ENCODE data around the gene RIMS3. TPM values are rescaled to one million over a fixed set of nuclear protein-coding genes. Genes with fewer than 3 reads are reported as not detected.
A peak's percentile ranks its signal among the peaks of the same experiment; 100 is the strongest.

RIMS3 gene
- total RNA-seq, 1 donor, result 6.2 TPM

- H3K4me1 ChIP-seq (ENCODE audit: insufficient read depth, low read length), result peaks cover 7% of the 10 kb centered on the region
- no peaks in the 10 kb centered on the region for H3K79me2 ChIP-seq (ENCODE audit: insufficient read depth, low read length)
- H3K4me3 ChIP-seq (ENCODE audit: insufficient read depth, low read length), result no peak overlapping the region
- peaks cover 30% of the 10 kb centered on the region for H3K27me3 ChIP-seq (ENCODE audit: insufficient read depth, low read length)
- peak; percentile 46 for DNase-seq (ENCODE audit: insufficient read length, low spot score, missing footprints)
- H4K20me1 ChIP-seq (ENCODE audit: insufficient read depth, low read length), result no peaks in the 10 kb centered on the region
- no peaks in the 10 kb centered on the region for H3K9me3 ChIP-seq (ENCODE audit: low read depth, low read length)
- H2AFZ ChIP-seq (ENCODE audit: low read length), result no peak overlapping the region
- no peak overlapping the region for H3K4me2 ChIP-seq (ENCODE audit: insufficient read depth, low read length)
- H3K27ac ChIP-seq (ENCODE audit: low read depth, low read length), result no peak overlapping the region
- TF ChIP-seq, protein P1, sequence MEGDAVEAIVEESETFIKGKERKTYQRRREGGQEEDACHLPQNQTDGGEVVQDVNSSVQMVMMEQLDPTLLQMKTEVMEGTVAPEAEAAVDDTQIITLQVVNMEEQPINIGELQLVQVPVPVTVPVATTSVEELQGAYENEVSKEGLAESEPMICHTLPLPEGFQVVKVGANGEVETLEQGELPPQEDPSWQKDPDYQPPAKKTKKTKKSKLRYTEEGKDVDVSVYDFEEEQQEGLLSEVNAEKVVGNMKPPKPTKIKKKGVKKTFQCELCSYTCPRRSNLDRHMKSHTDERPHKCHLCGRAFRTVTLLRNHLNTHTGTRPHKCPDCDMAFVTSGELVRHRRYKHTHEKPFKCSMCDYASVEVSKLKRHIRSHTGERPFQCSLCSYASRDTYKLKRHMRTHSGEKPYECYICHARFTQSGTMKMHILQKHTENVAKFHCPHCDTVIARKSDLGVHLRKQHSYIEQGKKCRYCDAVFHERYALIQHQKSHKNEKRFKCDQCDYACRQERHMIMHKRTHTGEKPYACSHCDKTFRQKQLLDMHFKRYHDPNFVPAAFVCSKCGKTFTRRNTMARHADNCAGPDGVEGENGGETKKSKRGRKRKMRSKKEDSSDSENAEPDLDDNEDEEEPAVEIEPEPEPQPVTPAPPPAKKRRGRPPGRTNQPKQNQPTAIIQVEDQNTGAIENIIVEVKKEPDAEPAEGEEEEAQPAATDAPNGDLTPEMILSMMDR (IDR thresholded peaks at IDR 0.05; ENCODE audit: extremely low read depth, low read depth, low read length), result no peak
- no peaks in the 10 kb centered on the region for H3K36me3 ChIP-seq (ENCODE audit: insufficient read depth, low read length)
Measured at GRCh38 chr1:40649592-40649930, 15.9 kb downstream of the RIMS3 start.

DNA sequence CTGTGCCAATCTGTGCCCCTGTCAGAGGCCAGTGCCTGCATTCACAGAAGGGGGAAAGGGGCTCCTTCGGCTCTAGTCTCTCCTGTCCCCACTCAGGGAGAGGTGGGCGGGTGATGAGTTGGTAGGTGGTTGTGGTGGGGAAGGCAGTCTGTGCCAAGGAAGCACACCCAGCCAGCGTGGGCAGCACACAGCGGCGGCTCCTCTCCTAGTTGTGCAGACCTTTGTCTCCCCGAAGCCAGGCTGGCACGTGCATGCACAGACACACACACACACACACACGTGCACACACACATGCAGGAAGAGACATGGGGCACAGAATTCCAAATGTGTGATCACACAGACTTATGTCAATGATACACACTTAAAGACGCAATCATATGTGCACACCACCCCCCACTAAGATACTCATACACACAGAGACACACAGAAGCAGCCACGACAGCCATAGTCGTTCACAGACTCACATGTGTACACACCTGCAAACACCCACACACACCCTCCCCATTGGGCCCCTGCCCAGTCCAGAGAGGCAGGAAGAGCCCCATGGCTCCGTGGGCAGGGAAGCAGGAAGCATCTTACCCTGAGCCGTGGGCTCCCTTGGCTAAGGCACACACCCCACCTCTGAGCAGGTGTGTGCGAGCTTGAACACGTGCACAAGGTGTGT is 16.4 kb downstream of the RIMS3 start:
- H3K4me3 ChIP-seq (ENCODE audit: insufficient read depth, low read length), result no peak overlapping the region
- peaks cover 28% of the 10 kb centered on the region for H3K27me3 ChIP-seq (ENCODE audit: insufficient read depth, low read length)
- peak; percentile 37 for DNase-seq (ENCODE audit: insufficient read length, low spot score, missing footprints)
- H3K4me2 ChIP-seq (ENCODE audit: insufficient read depth, low read length), result no peak overlapping the region
- no peak overlapping the region for H2AFZ ChIP-seq (ENCODE audit: low read length)
- TF ChIP-seq, protein P1 (IDR thresholded peaks at IDR 0.05; ENCODE audit: extremely low read depth, low read depth, low read length), result no peak
- no peaks in the 10 kb centered on the region for H3K36me3 ChIP-seq (ENCODE audit: insufficient read depth, low read length)
- H3K79me2 ChIP-seq (ENCODE audit: insufficient read depth, low read length), result no peaks in the 10 kb centered on the region
- H3K4me1 ChIP-seq (ENCODE audit: insufficient read depth, low read length), result peaks cover 7% of the 10 kb centered on the region
- no peaks in the 10 kb centered on the region for H4K20me1 ChIP-seq (ENCODE audit: insufficient read depth, low read length)
- no peak overlapping the region for H3K27ac ChIP-seq (ENCODE audit: low read depth, low read length)
- H3K9me3 ChIP-seq (ENCODE audit: low read depth, low read length), result no peaks in the 10 kb centered on the region

DNA sequence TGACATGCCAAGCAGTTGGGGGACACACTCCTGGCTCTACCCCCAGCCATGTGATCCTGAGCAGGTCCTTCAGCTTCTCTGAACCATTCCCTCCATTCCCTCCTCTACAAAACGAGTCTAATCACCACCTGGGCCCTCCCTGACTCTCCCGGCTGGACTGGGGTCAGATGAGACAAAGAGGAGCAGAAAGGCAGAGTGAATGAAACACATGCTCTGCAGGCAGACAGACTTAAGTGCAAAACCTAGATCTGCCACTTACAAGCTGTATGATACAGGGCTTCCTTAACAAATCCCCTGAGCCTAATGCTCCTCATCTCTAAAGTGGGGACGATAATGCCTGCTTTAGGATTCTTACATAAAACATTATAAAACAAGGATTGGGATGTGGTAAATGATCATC is 17.3 kb downstream of the RIMS3 start:
- Histone ChIP-seq H3K27ac (ENCODE audit: low read depth, low read length) (no peak overlapping the region), H3K36me3 (ENCODE audit: insufficient read depth, low read length) (no peaks in the 10 kb centered on the region), H3K4me1 (ENCODE audit: insufficient read depth, low read length) (peaks cover 7% of the 10 kb centered on the region), H3K79me2 (ENCODE audit: insufficient read depth, low read length) (no peaks in the 10 kb centered on the region), H3K27me3 (ENCODE audit: insufficient read depth, low read length) (peaks cover 22% of the 10 kb centered on the region), H2AFZ (ENCODE audit: low read length) (no peak overlapping the region), H3K4me3 (ENCODE audit: insufficient read depth, low read length) (no peak overlapping the region), H3K4me2 (ENCODE audit: insufficient read depth, low read length) (no peak overlapping the region), H3K9me3 (ENCODE audit: low read depth, low read length) (no peaks in the 10 kb centered on the region), H4K20me1 (ENCODE audit: insufficient read depth, low read length) (no peaks in the 10 kb centered on the region)
- TF ChIP-seq, protein P1 (IDR thresholded peaks at IDR 0.05; ENCODE audit: extremely low read depth, low read depth, low read length), result no peak
- DNase-seq (ENCODE audit: insufficient read length, low spot score, missing footprints), result peak; percentile 27

GRCh38 chr1:40646315-40646714 is 19.2 kb downstream of the RIMS3 start:
- Histone ChIP-seq H3K4me2 (ENCODE audit: insufficient read depth, low read length) (no peak overlapping the region), H2AFZ (ENCODE audit: low read length) (no peak overlapping the region), H3K4me1 (ENCODE audit: insufficient read depth, low read length) (peaks cover 7% of the 10 kb centered on the region), H3K9me3 (ENCODE audit: low read depth, low read length) (no peaks in the 10 kb centered on the region), H3K27me3 (ENCODE audit: insufficient read depth, low read length) (peaks cover 6% of the 10 kb centered on the region), H3K27ac (ENCODE audit: low read depth, low read length) (no peak overlapping the region), H3K79me2 (ENCODE audit: insufficient read depth, low read length) (no peaks in the 10 kb centered on the region), H3K36me3 (ENCODE audit: insufficient read depth, low read length) (no peaks in the 10 kb centered on the region), H4K20me1 (ENCODE audit: insufficient read depth, low read length) (no peaks in the 10 kb centered on the region), H3K4me3 (ENCODE audit: insufficient read depth, low read length) (no peak overlapping the region)
- TF ChIP-seq, protein P1 (IDR thresholded peaks at IDR 0.05; ENCODE audit: extremely low read depth, low read depth, low read length), result no peak
- peak; percentile 95 for DNase-seq (ENCODE audit: insufficient read length, low spot score, missing footprints)
